GM19468 (cell line): ENCODE data around the gene ZBTB33.

Source experiments
- ATAC-seq: cut with Tn5 transposase; IDR thresholded peaks from one replicate; pipeline ENCODE4 v1.9.1; 2021; ENCODE audit warnings: mild to moderate bottlenecking, moderate library complexity, moderate number of reproducible peaks; ENCODE audit not compliant: unreplicated experiment; ENCODE audit errors: extremely low read depth

The ZBTB33 gene

DNA sequence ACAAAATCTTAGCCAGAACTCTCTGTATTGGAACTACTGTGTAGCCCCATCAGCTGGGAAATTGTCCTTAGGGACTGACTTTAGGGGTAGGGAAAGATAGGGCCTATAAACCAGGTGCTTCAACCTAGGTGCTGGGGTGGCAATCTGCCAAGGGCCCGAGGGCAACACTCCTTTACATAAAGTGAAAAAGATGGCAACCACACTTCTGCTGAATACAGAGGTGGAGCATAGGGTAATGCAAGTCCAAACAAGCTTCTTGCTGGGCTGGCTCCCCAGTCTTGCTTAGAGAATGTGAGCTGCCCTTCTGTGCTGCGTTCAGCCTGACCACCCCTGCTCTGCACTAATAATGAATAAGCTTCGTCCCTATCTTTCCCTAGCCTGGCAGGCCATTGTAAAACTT is 9.8 kb downstream of the ZBTB33 start:
- ATAC-seq, result no peak

- no peak for ATAC-seq
Observed at GRCh38 chrX:120262859-120263708, 12.5 kb downstream of the ZBTB33 start.

DNA sequence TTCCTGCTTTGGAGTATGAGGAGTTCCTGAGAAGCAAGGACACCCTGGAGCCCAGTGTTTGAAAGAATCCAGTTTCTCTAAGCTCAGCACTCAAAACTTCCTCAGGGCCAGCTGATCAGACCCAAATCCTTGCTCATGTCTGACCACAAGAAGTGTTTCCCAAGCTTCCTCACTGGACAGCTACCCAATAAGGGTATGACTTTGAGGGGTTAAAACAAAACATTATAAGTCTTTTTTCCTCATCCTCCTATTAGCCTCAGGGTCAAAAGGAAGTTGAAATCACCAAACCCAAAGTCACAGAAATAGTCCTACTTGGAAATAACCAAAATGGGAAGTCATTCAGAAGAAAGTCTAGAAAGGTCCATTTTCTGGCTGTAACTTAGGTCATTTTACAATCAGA is 13.7 kb downstream of the ZBTB33 start:
- ATAC-seq, result no peak

- no peak for ATAC-seq
Observed at GRCh38 chrX:120269373-120270035, 18.9 kb downstream of the ZBTB33 start.

- ATAC-seq, result no peak
Observed at GRCh38 chrX:120270567-120270966, 20.0 kb downstream of the ZBTB33 start.

- ATAC-seq, result no peak
Observed at GRCh38 chrX:120271218-120271617, 20.6 kb downstream of the ZBTB33 start.

GRCh38 chrX:120274145-120274544 is 23.5 kb downstream of the ZBTB33 start:
- no peak for ATAC-seq

GRCh38 chrX:120274958-120275357 is 24.3 kb downstream of the ZBTB33 start:
- no peak for ATAC-seq

GRCh38 chrX:120281021-120281624 is 30.5 kb downstream of the ZBTB33 start:
- ATAC-seq, result no peak

GRCh38 chrX:120281761-120282160 is 31.1 kb downstream of the ZBTB33 start:
- ATAC-seq, result no peak

- no peak for ATAC-seq
Observed at GRCh38 chrX:120282697-120283096, 32.1 kb downstream of the ZBTB33 start.

- ATAC-seq, result peak; percentile 14
Observed at GRCh38 chrX:120286733-120287512, 36.3 kb downstream of the ZBTB33 start.

GRCh38 chrX:120287513-120288112 is 37.0 kb downstream of the ZBTB33 start:
- peak; percentile 36 for ATAC-seq

DNA sequence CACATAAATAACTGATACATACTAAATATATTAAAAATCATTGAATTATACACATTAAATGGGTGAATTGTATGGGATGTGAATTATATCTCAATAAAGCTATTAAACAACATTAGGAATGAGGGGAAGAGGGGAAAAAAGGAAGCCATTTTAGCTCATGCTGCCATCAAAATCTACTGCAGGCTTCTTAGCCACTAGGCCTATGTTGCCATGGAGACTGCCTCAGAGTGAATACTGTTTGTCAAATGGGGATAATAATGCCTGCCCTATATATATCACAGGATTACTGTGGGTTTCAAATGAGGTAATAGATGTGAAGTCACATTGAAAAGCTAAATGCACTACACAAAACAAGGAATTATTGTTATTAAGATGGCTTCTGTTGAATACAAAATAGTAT is 39.5 kb downstream of the ZBTB33 start:
- no peak for ATAC-seq

DNA sequence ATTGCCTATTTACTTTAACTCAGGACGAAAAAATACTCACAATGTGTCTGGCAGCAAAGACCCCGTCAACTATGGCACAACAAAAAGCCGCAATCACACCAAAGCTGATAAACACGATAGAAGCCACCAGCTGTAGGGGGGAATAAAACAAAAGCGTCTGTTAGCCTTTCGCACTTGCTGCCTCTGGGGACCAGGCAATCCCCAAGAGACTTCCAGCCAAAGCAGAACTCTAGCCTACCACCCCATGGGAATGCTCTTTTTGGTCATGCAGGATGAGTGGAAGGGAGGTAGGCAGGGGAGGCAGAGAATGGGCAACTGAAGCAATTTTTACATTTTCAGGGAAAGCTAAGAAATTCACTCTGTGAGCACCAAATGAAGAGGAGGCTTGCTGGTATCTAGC is 40.6 kb downstream of the ZBTB33 start:
- no peak for ATAC-seq

GRCh38 chrX:120293015-120293414 is 42.4 kb downstream of the ZBTB33 start:
- no peak for ATAC-seq

DNA sequence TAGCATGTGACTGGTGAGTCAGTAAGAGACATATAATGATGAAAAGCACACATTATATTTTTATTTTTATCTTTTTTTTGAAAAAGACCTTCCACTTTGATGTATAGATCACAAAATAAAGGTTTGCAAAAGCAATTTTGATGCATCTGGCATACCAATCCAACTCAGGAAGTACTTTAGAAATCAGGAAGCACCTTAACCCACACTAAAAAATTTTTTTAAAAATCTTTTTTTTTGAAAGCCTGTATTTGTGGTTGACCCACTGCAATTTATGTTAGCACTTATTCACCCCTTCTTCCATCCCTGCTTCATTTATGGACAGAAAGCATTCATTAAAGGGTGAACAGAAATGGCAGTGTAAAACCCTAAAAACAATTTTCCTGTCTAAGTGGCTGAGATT is 44.0 kb downstream of the ZBTB33 start:
- no peak for ATAC-seq

- no peak for ATAC-seq
Observed at GRCh38 chrX:120297923-120298322, 47.3 kb downstream of the ZBTB33 start.

DNA sequence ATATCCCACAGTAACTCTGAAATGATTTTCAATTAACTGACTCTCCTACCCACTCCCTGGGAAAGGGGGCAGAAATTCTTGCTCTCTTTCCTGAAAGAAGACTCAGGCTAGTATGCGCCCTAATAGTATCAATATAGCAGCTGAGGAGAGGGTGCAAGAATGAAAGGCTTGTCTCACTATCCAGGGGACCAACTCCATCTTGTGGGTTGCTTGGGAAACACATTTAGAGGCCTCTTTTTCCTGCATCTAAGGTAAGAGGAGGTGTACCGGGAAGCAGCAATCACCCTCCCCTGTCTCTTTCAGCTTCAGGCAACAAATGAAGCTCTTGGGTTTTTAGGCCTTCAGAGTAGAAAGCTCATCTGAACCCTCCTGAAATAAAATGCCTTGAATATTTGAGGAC is 49.3 kb downstream of the ZBTB33 start:
- ATAC-seq, result no peak

GRCh38 chrX:120301497-120301896 is 50.9 kb downstream of the ZBTB33 start:
- no peak for ATAC-seq
